Stimulated activated naive B cell treated with anti-CD40 and anti-IgM and Interleukin-4, amounts not matched to agents 10 μg/mL and 1 μg/mL and 100 μg/mL, for 72 hours (primary cell): ENCODE results near the gene NAA40.
"Not testable (repeated sequence)": the region's sequence is repeated elsewhere in the genome, so short reads cannot be mapped to it uniquely, and the experiment has no call there.

Experiments
- ATAC-seq, 2 donors: fragments of 150-1000 bp; cut with Tn5 transposase; replicated peaks; 2 replicates each; pipeline ENCODE4 v1.10.0; 2021; ENCODE audit warnings: moderate library complexity in 1 of 2
- DNase-seq: peaks from one replicate; pipeline ENCODE4 v3.0.0; 2021
- H3K27ac Mint-ChIP-seq: one replicate; pipeline ENCODE4 v1.8.0; 2022; ENCODE audit warnings: mild to moderate bottlenecking, mixed read lengths
- H3K27me3 Mint-ChIP-seq, 2 donors: one replicate each; pipeline ENCODE4 v1.8.0; 2022; ENCODE audit warnings: mixed read lengths in 2 of 2
- H3K36me3 Mint-ChIP-seq, 2 donors: one replicate each; pipeline ENCODE4 v1.8.0; 2022; ENCODE audit warnings: mixed read lengths in 2 of 2, mild to moderate bottlenecking in 1 of 2
- H3K4me1 Mint-ChIP-seq, 2 donors: one replicate each; pipeline ENCODE4 v1.8.0; 2022; ENCODE audit warnings: mixed read lengths in 2 of 2, mild to moderate bottlenecking in 1 of 2
- H3K4me3 Mint-ChIP-seq, 2 donors: one replicate each; pipeline ENCODE4 v1.8.0; 2022; ENCODE audit warnings: mild to moderate bottlenecking in 2 of 2, mixed read lengths in 2 of 2, moderate library complexity in 1 of 2
- H3K9me3 Mint-ChIP-seq, 2 donors: one replicate each; pipeline ENCODE4 v1.8.0; 2022; ENCODE audit warnings: mixed read lengths in 2 of 2, mild to moderate bottlenecking in 1 of 2

The NAA40 gene

DNA sequence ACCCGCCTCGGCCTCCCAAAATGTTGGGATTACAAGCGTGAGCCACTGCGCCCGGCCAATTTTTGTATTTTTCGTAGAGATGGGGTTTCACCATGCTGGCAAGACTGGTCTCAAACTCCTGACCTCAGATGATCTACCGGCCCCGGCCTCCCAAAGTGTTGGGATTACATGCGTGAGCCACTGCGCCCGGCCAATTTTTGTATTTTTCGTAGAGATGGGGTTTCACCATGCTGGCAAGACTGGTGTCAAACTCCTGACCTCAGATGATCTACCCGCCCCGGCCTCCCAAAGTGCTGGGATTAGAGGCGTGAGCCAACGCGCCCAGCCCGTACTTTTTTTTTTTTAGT is 35.1 kb downstream of the NAA40 start:
- not testable (repeated sequence) for H3K27me3 Mint-ChIP-seq, ATAC-seq, H3K9me3 Mint-ChIP-seq, DNase-seq
- Mint-ChIP-seq H3K4me3 (peak overlapping the region; percentile 100), H3K36me3 (peaks cover 16 to 23% of the 10 kb centered on the region in 2 donors), H3K4me1 (peaks cover 18 to 33% of the 10 kb centered on the region in 2 donors), H3K27ac (peak overlapping the region; percentile 88)

DNA sequence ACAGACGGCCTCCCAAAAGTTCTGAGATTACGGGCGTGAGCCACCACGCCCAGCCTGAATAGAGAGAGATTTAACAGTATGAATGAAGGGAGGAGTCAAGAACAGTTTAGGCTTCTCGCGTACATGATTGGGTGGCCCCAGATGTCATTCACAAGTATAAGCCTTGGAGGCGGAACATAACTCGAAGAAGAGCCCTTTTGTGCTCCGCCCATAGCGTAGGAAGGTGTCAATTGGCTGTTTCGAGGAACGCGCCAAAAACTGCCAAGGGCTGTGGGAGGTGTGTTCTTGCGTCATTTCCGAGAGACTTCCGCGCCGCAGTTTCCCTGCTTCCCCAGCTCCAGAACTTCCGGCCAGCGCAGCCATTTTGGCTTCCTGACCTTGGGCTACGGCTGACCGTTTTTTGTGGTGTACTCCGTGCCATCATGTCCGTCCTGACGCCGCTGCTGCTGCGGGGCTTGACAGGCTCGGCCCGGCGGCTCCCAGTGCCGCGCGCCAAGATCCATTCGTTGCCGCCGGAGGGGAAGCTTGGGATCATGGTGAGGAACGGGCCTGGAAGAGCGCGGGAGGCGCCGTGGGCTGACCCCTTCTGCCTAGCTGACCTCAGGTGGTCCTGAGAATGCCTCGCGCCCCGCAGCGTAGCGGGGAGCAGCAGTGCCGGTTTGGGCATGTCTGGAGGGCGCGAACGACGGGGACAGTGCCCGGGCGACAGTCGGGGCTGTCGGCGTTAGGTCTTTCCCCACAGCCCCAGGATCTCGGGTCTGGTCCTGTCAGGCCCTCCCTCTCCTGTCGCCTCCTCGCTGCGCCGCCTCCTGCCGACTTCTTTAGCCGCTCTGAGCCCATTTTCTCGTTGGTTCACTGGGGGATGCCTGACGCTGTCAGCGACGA is 35.7 kb downstream of the NAA40 start, which contains the start of gene COX8A:
COX8A (plus strand) TSS at position 362 of the 885 bp plus-strand sequence; CDS start at position 423, 61 bp downstream.
- DNase-seq (peak; percentile 96), ATAC-seq (peak; percentile 98 to 99)
- Mint-ChIP-seq H3K4me3 (peak within 1 kb of the TSS; percentile 100), H3K27ac (peak within 1 kb of the TSS; percentile 100), H3K27me3 (peaks cover 2 to 3% of the 10 kb centered on the region in 2 donors), H3K4me1 (peaks cover 20 to 39% of the 10 kb centered on the region in 2 donors), H3K9me3 (no peaks in the 10 kb centered on the region), H3K36me3 (peaks cover 16 to 27% of the 10 kb centered on the region in 2 donors)

DNA sequence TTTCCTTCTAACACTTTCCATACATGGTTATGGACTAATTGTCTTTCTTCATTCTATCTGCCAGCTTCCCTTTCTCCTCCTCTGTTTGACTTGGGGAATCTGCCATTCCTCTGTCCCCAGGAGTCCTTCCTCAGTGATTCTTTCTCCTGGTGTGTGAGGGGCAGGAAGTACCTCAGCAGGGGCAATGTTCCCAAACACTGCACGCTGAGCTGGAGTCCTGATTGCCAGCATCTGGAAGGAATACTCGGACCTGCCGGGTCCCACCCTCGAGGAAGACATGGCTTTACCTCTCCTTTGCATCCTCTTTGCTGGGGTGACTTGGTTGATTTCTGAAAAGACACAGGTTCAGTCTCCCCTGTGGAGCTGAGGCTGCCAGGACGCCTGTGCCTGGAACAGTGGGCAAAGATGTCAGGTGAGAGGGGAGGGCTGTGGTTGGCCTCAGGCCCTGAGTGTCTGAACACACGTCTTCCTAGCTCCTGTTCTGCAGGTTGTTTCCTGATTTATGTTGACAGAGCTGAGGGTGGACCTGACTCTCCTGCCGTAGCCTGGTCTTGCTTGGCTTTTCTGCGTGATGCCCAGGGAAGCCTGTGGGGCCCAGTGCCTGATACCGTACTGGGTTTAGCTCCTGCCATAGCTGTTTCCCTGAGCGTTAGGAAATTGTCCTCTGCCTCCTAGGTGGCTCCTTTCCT is 39.9 kb downstream of the NAA40 start:
- no peaks in the 10 kb centered on the region for H3K27me3 Mint-ChIP-seq
- no peak overlapping the region for H3K27ac Mint-ChIP-seq
- H3K4me3 Mint-ChIP-seq, result no peak overlapping the region
- DNase-seq (no peak), ATAC-seq (no peak)
- H3K36me3 Mint-ChIP-seq, result peaks cover 18 to 34% of the 10 kb centered on the region in 2 donors
- H3K9me3 Mint-ChIP-seq, result no peaks in the 10 kb centered on the region
- peaks cover 28 to 58% of the 10 kb centered on the region in 2 donors for H3K4me1 Mint-ChIP-seq

DNA sequence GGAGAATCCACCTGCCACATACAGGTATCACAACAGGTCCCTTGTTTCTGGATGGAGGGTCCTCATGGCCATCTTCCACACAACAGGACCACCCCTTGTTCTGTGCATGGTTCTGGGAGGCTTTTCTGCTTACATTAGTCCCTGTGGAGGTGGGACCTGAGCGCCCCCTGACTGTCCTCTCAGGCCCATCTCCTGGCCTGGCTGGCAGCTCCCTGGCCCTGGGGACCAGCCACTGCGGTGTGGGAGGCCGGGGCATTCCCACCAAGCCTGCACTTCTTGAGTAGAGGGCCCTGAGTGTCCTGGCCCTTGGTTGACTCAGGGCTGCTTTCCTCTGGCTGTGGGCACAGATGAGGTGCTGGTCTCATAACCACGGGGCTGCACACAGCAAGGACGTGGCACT is 40.6 kb downstream of the NAA40 start:
- no peak for DNase-seq
- H3K27me3 Mint-ChIP-seq, result no peaks in the 10 kb centered on the region
- no peak overlapping the region for H3K4me3 Mint-ChIP-seq

DNA sequence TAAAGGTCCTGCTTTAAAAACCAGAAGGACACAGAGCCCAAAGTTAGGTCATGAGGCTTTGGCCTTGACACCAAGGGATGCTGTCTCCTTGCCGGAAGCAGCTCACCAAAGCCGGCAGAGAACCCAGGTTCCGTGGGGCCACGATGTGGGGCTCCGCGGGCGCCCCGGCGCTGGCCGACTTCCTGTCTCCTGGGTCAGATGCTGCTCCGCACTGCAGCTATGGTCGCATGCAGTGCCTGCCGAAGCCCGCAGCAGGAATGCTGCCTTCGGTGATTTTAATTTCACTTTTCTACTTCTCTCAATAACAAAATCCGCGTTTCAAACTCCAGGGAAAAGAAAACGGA is 47.0 kb downstream of the NAA40 start:
- peaks cover 19 to 32% of the 10 kb centered on the region in 2 donors for H3K36me3 Mint-ChIP-seq
- peak; percentile 81 to 82 for ATAC-seq
- peak; percentile 60 for DNase-seq
- no peaks in the 10 kb centered on the region for H3K9me3 Mint-ChIP-seq
- H3K4me3 Mint-ChIP-seq, result peak overlapping the region; percentile 95 to 99
- peak overlapping the region; percentile 99 for H3K27ac Mint-ChIP-seq
- no peaks in the 10 kb centered on the region for H3K27me3 Mint-ChIP-seq
- H3K4me1 Mint-ChIP-seq, result peaks cover 30 to 55% of the 10 kb centered on the region in 2 donors

More for the DNA sequence above, 40.6 kb downstream of the NAA40 start:
- no peak for ATAC-seq
- Mint-ChIP-seq H3K4me1 (peaks cover 28 to 53% of the 10 kb centered on the region in 2 donors), H3K36me3 (peaks cover 18 to 33% of the 10 kb centered on the region in 2 donors), H3K27ac (no peak overlapping the region), H3K9me3 (no peaks in the 10 kb centered on the region)

DNA sequence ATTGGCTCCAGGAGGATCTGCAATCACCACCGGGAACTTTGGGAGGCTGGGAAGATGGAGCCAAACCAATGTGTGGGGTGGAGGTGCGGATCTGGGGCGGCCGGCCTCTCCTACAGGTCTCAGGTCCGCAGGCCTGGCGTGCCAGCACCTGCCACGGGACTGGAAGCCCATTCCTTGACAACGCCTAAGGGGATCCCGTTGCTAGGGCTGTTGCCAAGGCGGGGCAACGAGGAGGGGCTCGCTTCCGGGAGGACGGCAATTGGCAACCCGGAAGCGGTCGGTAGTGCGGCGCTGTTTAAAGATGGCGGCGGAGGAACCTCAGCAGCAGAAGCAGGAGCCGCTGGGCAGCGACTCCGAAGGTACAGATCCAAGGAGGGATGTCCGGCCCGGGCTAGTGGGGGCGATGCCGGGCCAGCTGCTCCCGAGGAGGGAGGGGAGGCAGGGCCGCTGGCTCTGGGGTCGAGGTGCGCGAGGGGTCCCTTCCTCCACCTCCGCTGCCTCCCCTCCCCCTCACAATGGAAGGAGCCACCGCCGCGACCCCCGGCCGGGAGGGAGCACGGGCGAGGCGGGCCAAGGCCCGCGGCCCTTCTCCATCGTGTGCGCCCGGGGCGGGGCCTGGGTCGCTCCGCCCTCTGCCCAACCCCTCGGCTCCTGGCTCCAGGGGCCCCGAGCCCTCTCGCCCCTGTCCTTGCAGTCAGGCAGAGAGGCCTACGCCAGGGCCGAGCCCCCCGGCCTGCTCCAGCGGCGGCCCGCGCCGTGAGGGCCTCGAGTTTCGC is 47.5 kb downstream of the NAA40 start, which contains the start of gene OTUB1:
OTUB1 (plus strand) TSS at position 283 of the 776 bp plus-strand sequence; CDS start at position 302, 19 bp downstream.
- Mint-ChIP-seq H3K36me3 (peaks cover 22 to 35% of the 10 kb centered on the region in 2 donors), H3K27me3 (no peaks in the 10 kb centered on the region), H3K27ac (peak within 1 kb of the TSS; percentile 99), H3K4me3 (peak within 1 kb of the TSS; percentile 95 to 99), H3K4me1 (peaks cover 28 to 52% of the 10 kb centered on the region in 2 donors), H3K9me3 (no peaks in the 10 kb centered on the region)
- peak; percentile 82 for DNase-seq
- peak; percentile 94 to 95 for ATAC-seq

DNA sequence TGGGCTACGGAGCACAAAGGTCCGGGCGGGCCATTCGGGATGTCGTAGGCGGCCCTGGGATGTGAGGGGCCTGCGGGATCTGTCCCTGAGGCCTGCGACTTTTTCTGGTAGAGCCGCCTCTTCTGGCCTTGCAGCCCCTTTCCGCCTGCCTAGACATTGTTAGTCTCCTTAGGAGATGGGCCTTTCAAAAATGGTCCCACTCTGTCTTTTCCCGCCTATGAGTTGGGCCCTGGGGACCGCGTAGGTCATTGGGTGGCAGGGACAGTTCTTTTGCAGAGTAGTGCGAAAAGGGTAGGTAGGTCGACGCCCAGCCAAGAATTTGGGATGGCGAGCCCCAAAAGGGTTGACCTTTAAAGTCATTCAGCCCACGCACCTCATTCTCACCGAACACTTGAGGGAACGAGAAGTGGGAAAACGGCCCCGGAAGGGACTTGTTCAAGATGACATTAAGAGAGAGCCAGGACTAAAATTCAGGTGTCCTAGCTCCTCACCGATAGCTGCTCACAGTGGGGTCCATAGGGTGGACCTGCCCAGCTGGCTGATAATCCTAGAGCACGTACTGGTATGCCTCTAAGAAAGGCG is 48.2 kb downstream of the NAA40 start:
- Mint-ChIP-seq H3K27me3 (no peaks in the 10 kb centered on the region), H3K9me3 (no peaks in the 10 kb centered on the region), H3K36me3 (peaks cover 28 to 42% of the 10 kb centered on the region in 2 donors), H3K27ac (peak overlapping the region; percentile 9), H3K4me1 (peaks cover 31 to 48% of the 10 kb centered on the region in 2 donors), H3K4me3 (peak overlapping the region; percentile 95 to 99)
- ATAC-seq (no peak), DNase-seq (no peak)

DNA sequence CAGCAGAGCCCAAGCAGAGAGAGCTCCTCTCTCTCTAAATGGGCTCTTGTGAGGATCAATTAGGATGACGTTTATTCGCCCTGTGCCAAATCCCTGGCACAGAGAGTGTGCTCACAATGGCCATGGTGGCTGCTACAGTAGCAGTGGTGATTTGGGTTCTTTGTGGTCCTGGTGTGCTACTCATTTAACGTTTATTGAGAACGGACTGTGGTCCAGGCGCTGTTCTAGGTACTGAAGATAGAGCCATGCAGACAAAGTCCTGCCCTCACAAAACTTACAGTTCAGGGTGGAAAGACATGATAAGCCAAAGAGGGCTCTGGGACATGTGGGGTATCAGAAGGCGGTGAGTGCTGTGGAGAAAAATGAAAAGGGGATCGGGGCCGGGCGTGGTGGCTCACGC is 52.8 kb downstream of the NAA40 start:
- DNase-seq, result no peak
- Mint-ChIP-seq H3K9me3 (no peaks in the 10 kb centered on the region), H3K36me3 (peaks cover 52 to 71% of the 10 kb centered on the region in 2 donors), H3K4me3 (no peak overlapping the region), H3K4me1 (peaks cover 28 to 47% of the 10 kb centered on the region in 2 donors), H3K27ac (peak overlapping the region; percentile 9), H3K27me3 (no peaks in the 10 kb centered on the region)
- no peak for ATAC-seq

DNA sequence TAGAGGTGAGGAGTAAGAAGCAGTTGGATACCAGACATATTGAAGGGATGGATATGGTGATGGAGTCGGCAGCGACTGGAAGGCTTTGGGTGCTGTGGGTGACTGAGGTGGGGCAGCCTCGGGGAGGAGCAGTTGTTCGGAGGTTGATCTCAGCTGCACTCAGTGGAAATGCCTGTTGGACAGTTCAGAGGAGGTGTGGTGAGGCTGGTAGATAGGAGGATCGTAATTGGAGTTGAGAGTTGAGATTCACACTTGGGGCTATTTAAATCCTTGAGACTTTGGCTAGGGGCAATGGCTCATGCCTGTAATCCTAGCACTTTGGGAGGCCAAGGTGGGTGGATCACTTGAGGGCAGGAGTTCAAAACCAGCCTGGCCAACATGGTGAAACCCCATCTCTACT is 54.3 kb downstream of the NAA40 start:
- Mint-ChIP-seq H3K27ac (no peak overlapping the region), H3K4me1 (peaks cover 29 to 43% of the 10 kb centered on the region in 2 donors), H3K9me3 (no peaks in the 10 kb centered on the region), H3K27me3 (no peaks in the 10 kb centered on the region), H3K36me3 (peaks cover 67 to 86% of the 10 kb centered on the region in 2 donors), H3K4me3 (no peak overlapping the region)
- DNase-seq, result no peak
- ATAC-seq, result no peak

DNA sequence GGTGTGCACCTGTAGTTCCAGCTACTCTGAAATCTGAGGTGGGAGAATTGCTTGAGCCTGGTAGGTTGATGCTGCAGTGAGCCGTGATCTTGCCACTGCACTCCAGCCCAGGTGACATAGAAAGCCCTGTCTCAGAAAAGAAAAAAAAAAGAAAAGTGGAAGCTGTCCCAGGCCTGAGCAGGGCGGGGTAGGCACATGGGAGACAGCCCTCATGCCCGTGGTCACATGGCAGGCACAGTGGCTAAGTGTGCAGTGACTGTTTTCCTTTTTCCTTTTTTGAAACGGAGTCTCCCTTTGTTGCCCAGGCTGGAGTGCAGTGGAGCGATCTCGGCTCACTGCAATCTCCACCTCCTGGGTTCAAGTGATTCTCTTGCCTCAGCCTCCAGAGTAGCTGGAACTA is 55.2 kb downstream of the NAA40 start:
- no peaks in the 10 kb centered on the region for H3K27me3 Mint-ChIP-seq
- no peak overlapping the region for H3K27ac Mint-ChIP-seq
- H3K4me3 Mint-ChIP-seq, result no peak overlapping the region

DNA sequence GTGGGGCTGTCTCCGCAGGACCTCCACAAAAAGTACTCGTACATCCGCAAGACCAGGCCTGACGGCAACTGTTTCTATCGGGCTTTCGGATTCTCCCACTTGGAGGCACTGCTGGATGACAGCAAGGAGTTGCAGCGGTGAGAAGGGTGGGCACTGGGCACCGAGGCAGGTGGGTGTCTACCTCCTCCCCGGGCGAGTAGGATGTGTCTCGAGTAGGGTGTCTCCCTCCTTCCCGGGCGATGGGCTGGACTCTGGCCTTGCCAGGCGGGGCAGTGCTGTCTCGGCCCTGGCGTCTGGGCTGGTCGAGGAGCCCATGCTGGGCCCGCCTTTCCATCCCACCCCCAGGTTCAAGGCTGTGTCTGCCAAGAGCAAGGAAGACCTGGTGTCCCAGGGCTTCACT is 57.7 kb downstream of the NAA40 start:
- no peak overlapping the region for H3K27ac Mint-ChIP-seq
- ATAC-seq (no peak), DNase-seq (no peak)
- H3K27me3 Mint-ChIP-seq, result peaks cover 3 to 7% of the 10 kb centered on the region in 2 donors
- H3K36me3 Mint-ChIP-seq, result peaks cover 52 to 69% of the 10 kb centered on the region in 2 donors
- H3K9me3 Mint-ChIP-seq, result no peaks in the 10 kb centered on the region
- peaks cover 27 to 60% of the 10 kb centered on the region in 2 donors for H3K4me1 Mint-ChIP-seq
- no peak overlapping the region for H3K4me3 Mint-ChIP-seq

More for the DNA sequence above, 55.2 kb downstream of the NAA40 start:
- no peaks in the 10 kb centered on the region for H3K9me3 Mint-ChIP-seq
- peaks cover 65 to 86% of the 10 kb centered on the region in 2 donors for H3K36me3 Mint-ChIP-seq
- ATAC-seq (no peak), DNase-seq (no peak)
- peaks cover 29 to 44% of the 10 kb centered on the region in 2 donors for H3K4me1 Mint-ChIP-seq

DNA sequence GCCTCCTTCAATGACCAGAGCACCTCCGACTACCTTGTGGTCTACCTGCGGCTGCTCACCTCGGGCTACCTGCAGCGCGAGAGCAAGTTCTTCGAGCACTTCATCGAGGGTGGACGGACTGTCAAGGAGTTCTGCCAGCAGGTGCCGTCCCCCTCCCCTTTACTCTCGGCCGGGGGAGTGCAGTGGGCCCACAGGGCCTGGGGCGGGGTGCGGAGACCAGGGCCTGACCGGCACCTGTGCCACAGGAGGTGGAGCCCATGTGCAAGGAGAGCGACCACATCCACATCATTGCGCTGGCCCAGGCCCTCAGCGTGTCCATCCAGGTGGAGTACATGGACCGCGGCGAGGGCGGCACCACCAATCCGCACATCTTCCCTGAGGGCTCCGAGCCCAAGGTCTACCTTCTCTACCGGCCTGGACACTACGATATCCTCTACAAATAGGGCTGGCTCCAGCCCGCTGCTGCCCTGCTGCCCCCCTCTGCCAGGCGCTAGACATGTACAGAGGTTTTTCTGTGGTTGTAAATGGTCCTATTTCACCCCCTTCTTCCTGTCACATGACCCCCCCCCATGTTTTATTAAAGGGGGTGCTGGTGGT is 58.4 kb downstream of the NAA40 start:
- Mint-ChIP-seq H3K27ac (no peak overlapping the region), H3K36me3 (peaks cover 46 to 62% of the 10 kb centered on the region in 2 donors), H3K9me3 (no peaks in the 10 kb centered on the region), H3K27me3 (peaks cover 7 to 14% of the 10 kb centered on the region in 2 donors), H3K4me1 (peaks cover 28 to 62% of the 10 kb centered on the region in 2 donors), H3K4me3 (no peak overlapping the region)
- DNase-seq (no peak), ATAC-seq (no peak)

DNA sequence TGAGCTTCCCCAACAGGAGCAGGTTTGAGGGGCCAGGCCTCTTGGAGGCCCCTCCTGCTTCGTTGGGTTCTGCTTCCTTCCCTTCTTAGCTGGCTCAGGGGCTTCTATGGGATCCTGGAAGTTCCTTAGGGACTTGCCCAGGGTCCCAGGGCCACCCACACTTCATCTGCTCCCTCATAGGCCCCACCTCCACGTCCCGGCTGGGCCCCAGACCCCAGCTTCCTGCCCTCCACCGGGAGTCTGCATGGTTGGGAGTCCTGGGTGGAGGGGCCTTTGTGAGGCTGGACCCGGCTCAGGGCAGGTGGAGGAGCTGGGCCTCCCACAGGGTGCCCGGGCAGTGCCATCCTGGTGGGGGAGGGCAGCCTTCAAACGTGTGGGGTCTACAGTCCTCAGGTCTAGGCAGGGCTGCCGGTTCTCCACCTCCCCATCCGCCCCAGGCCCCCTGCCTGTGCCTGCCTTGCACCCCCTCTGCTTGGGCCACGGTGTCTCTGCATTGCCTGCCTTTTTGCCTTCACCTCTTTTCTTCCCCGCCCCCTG is 59.1 kb downstream of the NAA40 start:
- peaks cover 29 to 65% of the 10 kb centered on the region in 2 donors for H3K4me1 Mint-ChIP-seq
- H3K9me3 Mint-ChIP-seq, result no peaks in the 10 kb centered on the region
- H3K36me3 Mint-ChIP-seq, result peaks cover 42 to 59% of the 10 kb centered on the region in 2 donors
- DNase-seq (no peak), ATAC-seq (no peak)
- H3K4me3 Mint-ChIP-seq, result no peak overlapping the region
- peaks cover 7 to 21% of the 10 kb centered on the region in 2 donors for H3K27me3 Mint-ChIP-seq
- H3K27ac Mint-ChIP-seq, result peak overlapping the region; percentile 31
